ENCODE data around the gene GARIN5B.

GARIN5B gene

GRCh38 chr19:55377356-55378131, 14.5 kb upstream of the GARIN5B start:
- no peak for TF ChIP-seq CTCF (IDR thresholded peaks at IDR 0.05; ENCODE audit: extremely low read depth, missing control alignments)
- no peak for DNase-seq (ENCODE audit: low spot score)

- DNase-seq (ENCODE audit: low spot score), result no peak
These were observed 13.3 kb upstream of the GARIN5B start, which contains the start of gene TMEM190 for GRCh38 chr19:55376241-55376933. Gene TMEM190, plus strand, starts transcription at chr19:55376826. Its CDS starts 28 bp downstream, at chr19:55376854.

GRCh38 chr19:55373993-55374757, 11.1 kb upstream of the GARIN5B start:
- TF ChIP-seq CTCF (IDR thresholded peaks at IDR 0.05; ENCODE audit: extremely low read depth, missing control alignments), result no peak

More at GRCh38 chr19:55376241-55376933, 13.3 kb upstream of the GARIN5B start, which contains the start of gene TMEM190:
- no peak for TF ChIP-seq CTCF (IDR thresholded peaks at IDR 0.05; ENCODE audit: extremely low read depth, missing control alignments)

GRCh38 chr19:55373306-55373992, 10.4 kb upstream of the GARIN5B start:
- no peak for DNase-seq (ENCODE audit: low spot score)

More at GRCh38 chr19:55373993-55374757, 11.1 kb upstream of the GARIN5B start:
- DNase-seq (ENCODE audit: low spot score), result no peak

GRCh38 chr19:55372316-55373081, 9.4 kb upstream of the GARIN5B start:
- DNase-seq (ENCODE audit: low spot score), result no peak

More at GRCh38 chr19:55373306-55373992, 10.4 kb upstream of the GARIN5B start:
- TF ChIP-seq CTCF (IDR thresholded peaks at IDR 0.05; ENCODE audit: extremely low read depth, missing control alignments), result no peak

More at GRCh38 chr19:55372316-55373081, 9.4 kb upstream of the GARIN5B start:
- no peak for TF ChIP-seq CTCF (IDR thresholded peaks at IDR 0.05; ENCODE audit: extremely low read depth, missing control alignments)

Data from GM20000 (cell line).